Mesothelial cell of epicardium (in vitro differentiated cells): ENCODE results near the gene CEP44. TPM values are rescaled to one million over a fixed set of nuclear protein-coding genes. Genes with fewer than 3 reads are reported as not detected.

Experiments
- DNase-seq, 2 experiments: peaks; one replicate each; pipeline ENCODE4 v3.0.0; 2021; ENCODE audit warnings: low spot score in 2 of 2; ENCODE audit not compliant: unreplicated experiment in 2 of 2
- H3K27ac Mint-ChIP-seq: 2 replicates; pipeline ENCODE4 v1.8.0; 2021; ENCODE audit warnings: mixed read lengths
- H3K27me3 Mint-ChIP-seq: 2 replicates; pipeline ENCODE4 v1.8.0; 2021; ENCODE audit warnings: low read depth, mixed read lengths
- H3K36me3 Mint-ChIP-seq: 2 replicates; pipeline ENCODE4 v1.8.0; 2021; ENCODE audit warnings: mixed read lengths
- H3K4me1 Mint-ChIP-seq: 2 replicates; pipeline ENCODE4 v1.8.0; 2021; ENCODE audit warnings: mixed read lengths
- H3K4me3 Mint-ChIP-seq: 2 replicates; pipeline ENCODE4 v1.8.0; 2021; ENCODE audit warnings: mild to moderate bottlenecking, moderate library complexity, mixed read lengths
- H3K9me3 Mint-ChIP-seq: 2 replicates; pipeline ENCODE4 v1.8.0; 2021; ENCODE audit warnings: mixed read lengths
- total RNA-seq: library from RNA; stranded (reverse); gene quantifications from 3 replicates; pipeline ENCODE4 v1.2.1, GENCODE V29; 2021
- TF ChIP-seq, protein P1 (sequence below): fragments of 200-600 bp; sonication (generic); IDR thresholded peaks from one replicate; pipeline ENCODE4 v1.5.0; 2021; ENCODE audit warnings: antibody characterized with exemption; ENCODE audit not compliant: unreplicated experiment

CEP44 gene
- total RNA-seq, 1 donor from 2014 or later = 24.1 TPM

DNA sequence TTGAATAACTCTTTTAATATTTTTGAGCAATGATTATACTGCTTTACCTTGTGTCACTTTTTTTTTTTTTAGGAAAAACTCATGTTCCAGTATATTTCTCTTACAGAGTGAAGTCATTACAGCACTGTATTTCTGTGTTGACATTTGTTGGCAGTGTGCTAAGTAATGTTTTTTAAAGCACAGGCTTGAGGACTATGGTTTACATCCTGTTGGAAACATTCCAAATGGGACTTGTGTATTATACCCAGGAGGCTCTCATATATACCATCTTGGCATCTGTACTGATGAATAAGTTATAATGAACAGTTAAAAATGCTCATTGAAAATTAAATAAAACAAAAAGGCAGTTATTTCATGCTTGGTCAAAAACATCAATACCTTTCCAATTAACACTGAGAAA is 33.8 kb downstream of the CEP44 start:
- Mint-ChIP-seq H3K36me3 (peaks cover 11% of the 10 kb centered on the region), H3K9me3 (no peaks in the 10 kb centered on the region), H3K27me3 (no peaks in the 10 kb centered on the region), H3K4me1 (peaks cover 6% of the 10 kb centered on the region), H3K4me3 (no peak overlapping the region), H3K27ac (no peak overlapping the region)
- TF ChIP-seq, protein P1, sequence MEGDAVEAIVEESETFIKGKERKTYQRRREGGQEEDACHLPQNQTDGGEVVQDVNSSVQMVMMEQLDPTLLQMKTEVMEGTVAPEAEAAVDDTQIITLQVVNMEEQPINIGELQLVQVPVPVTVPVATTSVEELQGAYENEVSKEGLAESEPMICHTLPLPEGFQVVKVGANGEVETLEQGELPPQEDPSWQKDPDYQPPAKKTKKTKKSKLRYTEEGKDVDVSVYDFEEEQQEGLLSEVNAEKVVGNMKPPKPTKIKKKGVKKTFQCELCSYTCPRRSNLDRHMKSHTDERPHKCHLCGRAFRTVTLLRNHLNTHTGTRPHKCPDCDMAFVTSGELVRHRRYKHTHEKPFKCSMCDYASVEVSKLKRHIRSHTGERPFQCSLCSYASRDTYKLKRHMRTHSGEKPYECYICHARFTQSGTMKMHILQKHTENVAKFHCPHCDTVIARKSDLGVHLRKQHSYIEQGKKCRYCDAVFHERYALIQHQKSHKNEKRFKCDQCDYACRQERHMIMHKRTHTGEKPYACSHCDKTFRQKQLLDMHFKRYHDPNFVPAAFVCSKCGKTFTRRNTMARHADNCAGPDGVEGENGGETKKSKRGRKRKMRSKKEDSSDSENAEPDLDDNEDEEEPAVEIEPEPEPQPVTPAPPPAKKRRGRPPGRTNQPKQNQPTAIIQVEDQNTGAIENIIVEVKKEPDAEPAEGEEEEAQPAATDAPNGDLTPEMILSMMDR = no peak
- DNase-seq = no peak

GRCh38 chr4:174318829-174319764 is 35.4 kb downstream of the CEP44 start:
- Mint-ChIP-seq H3K36me3 (peaks cover 5% of the 10 kb centered on the region), H3K27me3 (no peaks in the 10 kb centered on the region)
- no peak for DNase-seq

GRCh38 chr4:174320494-174321199 is 36.9 kb downstream of the CEP44 start:
- H3K36me3 Mint-ChIP-seq = no peaks in the 10 kb centered on the region
- H3K27ac Mint-ChIP-seq = no peak overlapping the region
- H3K4me3 Mint-ChIP-seq = no peak overlapping the region
- no peaks in the 10 kb centered on the region for H3K27me3 Mint-ChIP-seq
- TF ChIP-seq, protein P1 = no peak
- H3K9me3 Mint-ChIP-seq = peaks cover 4% of the 10 kb centered on the region
- peaks cover 7% of the 10 kb centered on the region for H3K4me1 Mint-ChIP-seq
- no peak for DNase-seq

More at GRCh38 chr4:174318829-174319764, 35.4 kb downstream of the CEP44 start:
- Mint-ChIP-seq H3K4me3 (no peak overlapping the region), H3K4me1 (peaks cover 6% of the 10 kb centered on the region), H3K27ac (no peak overlapping the region), H3K9me3 (peaks cover 4% of the 10 kb centered on the region)
- TF ChIP-seq, protein P1 = peak; percentile 82

DNA sequence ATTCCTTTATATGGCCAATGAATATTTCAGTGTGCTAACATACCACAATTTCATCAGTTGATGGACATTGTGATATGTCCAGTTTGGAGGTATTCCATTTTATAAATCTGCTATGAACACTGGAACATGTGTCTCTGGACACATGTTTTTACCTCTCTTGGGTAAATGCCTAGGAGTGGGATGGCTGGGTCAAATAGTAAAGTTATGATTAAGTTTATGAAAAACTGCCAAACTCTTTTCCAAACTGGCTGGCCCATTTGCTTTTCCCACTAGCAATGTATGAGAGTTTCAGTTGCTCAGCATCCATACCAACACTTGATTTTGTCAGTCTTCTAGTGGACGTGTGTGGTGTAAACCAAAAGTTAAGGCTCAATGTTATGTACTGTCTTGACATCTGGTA is 40.5 kb downstream of the CEP44 start:
- TF ChIP-seq, protein P1 = no peak
- Mint-ChIP-seq H3K36me3 (no peaks in the 10 kb centered on the region), H3K27me3 (no peaks in the 10 kb centered on the region), H3K27ac (no peak overlapping the region), H3K9me3 (peaks cover 4% of the 10 kb centered on the region), H3K4me3 (no peak overlapping the region), H3K4me1 (peaks cover 26% of the 10 kb centered on the region)
- no peak for DNase-seq

DNA sequence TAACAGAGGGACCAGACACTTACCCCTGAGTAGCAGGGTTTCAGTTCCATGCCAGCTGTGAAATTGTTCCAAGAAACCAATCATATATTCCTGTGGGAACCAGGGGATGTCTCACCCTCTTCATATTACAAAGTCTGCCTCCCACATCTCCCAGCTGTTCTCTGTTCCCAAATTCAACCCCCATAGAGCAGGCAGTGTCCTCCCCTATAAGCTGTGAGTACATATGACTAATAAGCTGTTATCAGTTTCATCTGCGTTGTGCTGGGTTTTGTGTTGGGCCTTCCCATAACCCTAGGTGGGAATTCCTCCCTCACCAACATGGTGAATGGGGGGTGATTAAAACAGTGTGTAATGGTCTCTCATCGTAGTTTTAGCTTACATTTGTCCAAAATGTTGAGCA is 41.0 kb downstream of the CEP44 start:
- H3K4me3 Mint-ChIP-seq = no peak overlapping the region
- peaks cover 4% of the 10 kb centered on the region for H3K9me3 Mint-ChIP-seq
- no peak for DNase-seq
- TF ChIP-seq, protein P1 = no peak
- H3K36me3 Mint-ChIP-seq = no peaks in the 10 kb centered on the region
- H3K4me1 Mint-ChIP-seq = peaks cover 28% of the 10 kb centered on the region
- no peak overlapping the region for H3K27ac Mint-ChIP-seq
- H3K27me3 Mint-ChIP-seq = no peaks in the 10 kb centered on the region
